OCI-LY1 (cell line): ENCODE results near the gene DMRTC2.

ENCODE experiments used
- EZH2 ChIP-seq: fragments of 200-600 bp; sonication (generic), shearing (Covaris generic); IDR thresholded peaks from 2 replicates; pipeline ENCODE4 v1.8.0; 2017; ENCODE audit warnings: borderline replicate concordance, mixed run types, mild to moderate bottlenecking, antibody characterized with exemption, low read length, moderate library complexity, mixed read lengths
- TF ChIP-seq, protein P1 (sequence below): fragments of 200-600 bp; sonication (generic), shearing (Covaris generic); IDR thresholded peaks from 2 replicates; pipeline ENCODE4 v1.5.1; 2017; ENCODE audit warnings: mild to moderate bottlenecking, antibody characterized with exemption, low read length, moderate library complexity, mixed read lengths

GRCh38 chr19:41861846-41862245, 17.0 kb downstream of the DMRTC2 start:
- TF ChIP-seq, protein P1, sequence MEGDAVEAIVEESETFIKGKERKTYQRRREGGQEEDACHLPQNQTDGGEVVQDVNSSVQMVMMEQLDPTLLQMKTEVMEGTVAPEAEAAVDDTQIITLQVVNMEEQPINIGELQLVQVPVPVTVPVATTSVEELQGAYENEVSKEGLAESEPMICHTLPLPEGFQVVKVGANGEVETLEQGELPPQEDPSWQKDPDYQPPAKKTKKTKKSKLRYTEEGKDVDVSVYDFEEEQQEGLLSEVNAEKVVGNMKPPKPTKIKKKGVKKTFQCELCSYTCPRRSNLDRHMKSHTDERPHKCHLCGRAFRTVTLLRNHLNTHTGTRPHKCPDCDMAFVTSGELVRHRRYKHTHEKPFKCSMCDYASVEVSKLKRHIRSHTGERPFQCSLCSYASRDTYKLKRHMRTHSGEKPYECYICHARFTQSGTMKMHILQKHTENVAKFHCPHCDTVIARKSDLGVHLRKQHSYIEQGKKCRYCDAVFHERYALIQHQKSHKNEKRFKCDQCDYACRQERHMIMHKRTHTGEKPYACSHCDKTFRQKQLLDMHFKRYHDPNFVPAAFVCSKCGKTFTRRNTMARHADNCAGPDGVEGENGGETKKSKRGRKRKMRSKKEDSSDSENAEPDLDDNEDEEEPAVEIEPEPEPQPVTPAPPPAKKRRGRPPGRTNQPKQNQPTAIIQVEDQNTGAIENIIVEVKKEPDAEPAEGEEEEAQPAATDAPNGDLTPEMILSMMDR = no peak
- no peak for TF ChIP-seq EZH2
